ENCODE measurements around the gene PTBP3.

GRCh38 chr9:112258106-112258505 lies 75.3 kb downstream of the PTBP3 start:
- TF ChIP-seq EZH2 (optimal IDR thresholded peaks at IDR 0.05; ENCODE audit: low read depth, low read length) (no peak), CTCF (IDR thresholded peaks at IDR 0.05; ENCODE audit: low read length) (no peak)

All from MM.1S (cell line).